Muscle layer of duodenum (tissue), 2 donors: Measurements from ENCODE around the gene NDUFA9.
A peak's percentile ranks its signal among the peaks of the same experiment; 100 is the strongest.

Source experiments
- H3K27ac ChIP-seq: one replicate; pipeline ENCODE4 v1.7.0; 2013; ENCODE audit warnings: mild to moderate bottlenecking, low read length
- H3K27me3 ChIP-seq: one replicate; pipeline ENCODE4 v1.7.0; 2013; ENCODE audit warnings: low read depth, mild to moderate bottlenecking, control low read depth, low read length
- H3K36me3 ChIP-seq, 2 donors: one replicate each; pipeline ENCODE4 v1.7.0; 2013; ENCODE audit warnings: low read length in 2 of 2, control low read depth in 1 of 2, mild to moderate bottlenecking in 1 of 2; ENCODE audit not compliant: insufficient read depth in 2 of 2, control insufficient read depth in 1 of 2
- H3K4me1 ChIP-seq, 2 donors: one replicate each; pipeline ENCODE4 v1.7.0; 2013; ENCODE audit warnings: low read length in 2 of 2, mild to moderate bottlenecking in 2 of 2, control low read depth in 1 of 2, moderate library complexity in 1 of 2; ENCODE audit not compliant: insufficient read depth in 2 of 2, control insufficient read depth in 1 of 2
- H3K4me3 ChIP-seq, 2 donors: one replicate each; pipeline ENCODE4 v1.7.0; 2013; ENCODE audit warnings: low read length in 2 of 2, low read depth in 1 of 2, mild to moderate bottlenecking in 1 of 2
- H3K9me3 ChIP-seq, 2 donors: one replicate each; pipeline ENCODE4 v1.7.0; 2013; ENCODE audit warnings: low read length in 2 of 2, control low read depth in 1 of 2, mild to moderate bottlenecking in 1 of 2; ENCODE audit not compliant: control insufficient read depth in 1 of 2
- donor health status: healthy.

The NDUFA9 gene

DNA sequence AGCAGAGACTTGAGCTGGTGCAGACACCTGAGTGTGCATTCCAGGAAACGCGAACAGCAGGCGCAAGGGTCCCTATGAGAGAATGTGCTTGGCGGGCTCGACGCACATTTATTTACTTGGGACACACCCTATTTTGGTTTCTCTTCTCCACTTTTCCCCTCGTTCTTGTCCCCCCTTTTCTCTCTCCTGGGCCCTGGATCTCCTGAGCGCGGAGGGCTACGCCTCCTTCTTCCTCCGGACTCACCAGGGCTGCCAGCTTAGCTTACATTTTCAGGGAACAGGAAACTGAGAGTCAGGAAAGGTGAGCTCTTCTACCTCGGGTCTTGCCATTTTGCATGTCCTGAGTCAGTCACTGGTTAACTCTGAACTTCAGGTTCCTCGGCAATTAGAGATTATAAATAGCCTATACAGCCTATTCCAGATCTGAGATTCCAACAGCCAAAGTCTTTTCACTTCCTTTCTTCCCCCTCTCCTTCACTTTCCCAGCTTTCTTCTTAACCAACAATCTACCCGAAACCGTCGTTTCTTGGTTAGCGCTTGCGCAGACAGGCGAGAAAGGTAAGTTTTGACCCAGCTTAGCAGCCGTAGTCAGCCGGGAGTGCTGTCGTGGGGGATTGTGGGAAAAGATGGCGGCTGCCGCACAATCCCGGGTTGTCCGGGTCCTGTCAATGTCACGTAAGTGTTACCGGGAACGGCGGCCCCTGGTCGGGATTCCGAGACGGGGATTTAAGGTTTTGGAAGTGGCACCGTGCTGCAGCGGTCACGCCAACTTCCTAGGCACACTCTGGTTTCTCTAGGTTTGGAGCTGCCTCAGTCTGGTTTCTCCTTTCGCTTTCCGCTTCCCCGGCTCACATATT lies at the start of gene NDUFA9, which contains the start of gene AKAP3:
Gene NDUFA9, plus strand, starts transcription at position 614 of the 857 bp plus-strand sequence. Its CDS starts 13 bp downstream, at position 627.
Gene AKAP3, minus strand, starts transcription at position 551 of the 857 bp plus-strand sequence. CDS start 10,855 bp downstream, outside the sequence.
- H3K4me3 ChIP-seq: peak within 1 kb of the TSS; percentile 83 to 91
- peak within 1 kb of the TSS; percentile 86 for H3K27ac ChIP-seq
- H3K4me1 ChIP-seq: peaks cover 8 to 28% of the 10 kb centered on the region in 2 donors
- no peaks in the 10 kb centered on the region for H3K27me3 ChIP-seq
- no peaks in the 10 kb centered on the region for H3K36me3 ChIP-seq
- H3K9me3 ChIP-seq: no peaks in the 10 kb centered on the region

DNA sequence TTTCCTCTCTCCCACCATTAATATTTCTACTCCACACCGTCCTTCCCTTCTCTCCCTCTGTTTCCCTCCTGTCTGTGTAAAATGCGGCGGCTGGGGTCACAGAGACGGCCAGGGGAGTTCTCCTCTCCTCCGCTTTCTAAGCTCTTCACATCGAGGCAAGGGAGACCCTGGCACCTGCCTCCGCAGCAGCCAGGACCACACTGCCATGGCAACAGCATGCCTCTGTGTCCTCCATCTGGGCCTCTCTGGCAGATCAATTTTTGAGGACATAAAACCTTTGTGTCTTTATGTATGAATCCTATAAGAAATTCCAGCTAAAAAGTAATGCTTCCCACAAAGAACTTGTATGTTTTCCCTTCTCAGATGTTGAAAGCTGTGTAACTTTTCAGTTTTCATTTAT lies 45.5 kb upstream of the NDUFA9 start:
- Histone ChIP-seq H3K27me3 (no peaks in the 10 kb centered on the region), H3K9me3 (no peaks in the 10 kb centered on the region), H3K4me3 (no peak overlapping the region), H3K4me1 (peaks cover 0 to 17% of the 10 kb centered on the region in 2 donors), H3K27ac (no peak overlapping the region), H3K36me3 (no peaks in the 10 kb centered on the region)

- H3K9me3 ChIP-seq: no peaks in the 10 kb centered on the region
- H3K4me1 ChIP-seq: peaks cover 0 to 17% of the 10 kb centered on the region in 2 donors
- no peak overlapping the region for H3K27ac ChIP-seq
- H3K27me3 ChIP-seq: no peaks in the 10 kb centered on the region
- no peak overlapping the region for H3K4me3 ChIP-seq
- no peaks in the 10 kb centered on the region for H3K36me3 ChIP-seq
Measured at GRCh38 chr12:4603946-4604345, 45.0 kb upstream of the NDUFA9 start.

DNA sequence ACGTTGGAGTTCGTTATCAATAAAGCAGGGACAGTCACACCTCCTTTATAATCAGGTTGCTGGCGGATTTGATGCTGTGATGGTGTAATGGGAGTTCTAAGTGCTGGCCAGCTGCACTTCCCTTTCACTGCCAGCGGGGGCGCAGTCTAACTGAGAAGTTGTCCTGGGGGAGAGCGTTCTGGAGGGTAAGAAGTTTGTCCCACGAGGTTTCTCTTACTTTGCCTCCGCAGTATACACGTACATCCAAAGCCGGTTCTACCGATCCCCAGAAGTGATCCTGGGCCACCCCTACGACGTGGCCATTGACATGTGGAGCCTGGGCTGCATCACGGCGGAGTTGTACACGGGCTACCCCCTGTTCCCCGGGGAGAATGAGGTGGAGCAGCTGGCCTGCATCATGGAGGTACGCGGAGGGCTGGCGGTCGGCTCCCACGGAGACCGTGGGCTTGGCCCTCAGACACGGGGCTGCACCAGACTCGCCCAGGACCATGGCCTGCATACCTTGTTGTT lies 44.2 kb upstream of the NDUFA9 start:
- peaks cover 0 to 17% of the 10 kb centered on the region in 2 donors for H3K4me1 ChIP-seq
- H3K27ac ChIP-seq: peak overlapping the region; percentile 62
- no peaks in the 10 kb centered on the region for H3K27me3 ChIP-seq
- H3K4me3 ChIP-seq: peak overlapping the region; percentile 90 to 92
- H3K9me3 ChIP-seq: no peaks in the 10 kb centered on the region
- peaks cover 0 to 3% of the 10 kb centered on the region in 2 donors for H3K36me3 ChIP-seq

- peaks cover 0 to 17% of the 10 kb centered on the region in 2 donors for H3K4me1 ChIP-seq
- H3K9me3 ChIP-seq: no peaks in the 10 kb centered on the region
- H3K27ac ChIP-seq: no peak overlapping the region
- no peak overlapping the region for H3K4me3 ChIP-seq
- H3K27me3 ChIP-seq: no peaks in the 10 kb centered on the region
- H3K36me3 ChIP-seq: peaks cover 17 to 21% of the 10 kb centered on the region in 2 donors
Measured at GRCh38 chr12:4607056-4607455, 41.9 kb upstream of the NDUFA9 start.

DNA sequence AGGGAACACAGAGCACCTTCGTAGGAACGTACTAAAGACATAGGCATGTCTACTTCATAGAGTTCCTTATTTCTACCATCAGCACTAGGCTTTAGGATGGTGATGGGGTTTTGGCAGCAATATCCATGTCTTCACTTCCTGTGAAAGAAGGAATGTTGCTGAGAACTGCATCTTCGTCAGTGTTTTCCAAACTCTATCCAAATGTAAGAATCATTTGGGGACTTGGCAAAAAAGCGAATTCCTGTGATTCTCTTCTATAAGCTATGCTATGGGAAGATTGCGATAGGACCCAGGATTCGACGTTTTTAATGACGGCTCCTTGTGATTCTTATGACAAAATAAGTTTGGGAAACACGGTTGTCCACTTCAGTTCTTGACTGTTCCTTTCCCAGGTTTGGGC lies 39.8 kb upstream of the NDUFA9 start:
- Histone ChIP-seq H3K4me1 (peaks cover 0 to 17% of the 10 kb centered on the region in 2 donors), H3K9me3 (no peaks in the 10 kb centered on the region), H3K4me3 (no peak overlapping the region), H3K27ac (no peak overlapping the region), H3K27me3 (no peaks in the 10 kb centered on the region), H3K36me3 (peaks cover 36 to 37% of the 10 kb centered on the region in 2 donors)

GRCh38 chr12:4610481-4610880 lies 38.4 kb upstream of the NDUFA9 start:
- Histone ChIP-seq H3K27ac (no peak overlapping the region), H3K36me3 (peaks cover 48 to 49% of the 10 kb centered on the region in 2 donors), H3K4me1 (peaks cover 0 to 16% of the 10 kb centered on the region in 2 donors), H3K9me3 (no peaks in the 10 kb centered on the region), H3K27me3 (no peaks in the 10 kb centered on the region), H3K4me3 (no peak overlapping the region)

- H3K27ac ChIP-seq: no peak overlapping the region
- no peaks in the 10 kb centered on the region for H3K27me3 ChIP-seq
- peaks cover 45 to 52% of the 10 kb centered on the region in 2 donors for H3K36me3 ChIP-seq
- H3K4me1 ChIP-seq: no peaks in the 10 kb centered on the region
- no peaks in the 10 kb centered on the region for H3K9me3 ChIP-seq
- H3K4me3 ChIP-seq: no peak overlapping the region
Measured at GRCh38 chr12:4615667-4616066, 33.2 kb upstream of the NDUFA9 start.

DNA sequence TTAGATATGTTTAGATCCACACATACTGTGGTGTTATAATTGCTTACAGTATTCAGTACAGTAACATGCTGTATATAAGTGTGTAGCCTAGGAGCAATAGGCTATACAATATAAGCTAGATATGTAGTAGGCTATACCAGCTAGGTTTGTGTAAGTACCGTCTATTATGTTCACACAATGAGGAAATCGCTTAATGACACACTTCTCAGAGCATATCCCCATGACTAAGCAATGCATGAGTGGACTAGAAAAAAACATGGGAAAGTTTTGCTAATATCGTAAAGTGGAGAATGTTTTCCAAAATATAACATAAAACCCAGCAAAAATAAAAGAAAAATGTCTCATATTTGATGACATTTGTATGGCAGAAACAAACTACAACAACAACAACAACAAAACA lies 27.4 kb upstream of the NDUFA9 start:
- Histone ChIP-seq H3K27me3 (no peaks in the 10 kb centered on the region), H3K4me3 (no peak overlapping the region), H3K27ac (no peak overlapping the region), H3K36me3 (no peaks in the 10 kb centered on the region), H3K9me3 (no peaks in the 10 kb centered on the region), H3K4me1 (no peaks in the 10 kb centered on the region)

DNA sequence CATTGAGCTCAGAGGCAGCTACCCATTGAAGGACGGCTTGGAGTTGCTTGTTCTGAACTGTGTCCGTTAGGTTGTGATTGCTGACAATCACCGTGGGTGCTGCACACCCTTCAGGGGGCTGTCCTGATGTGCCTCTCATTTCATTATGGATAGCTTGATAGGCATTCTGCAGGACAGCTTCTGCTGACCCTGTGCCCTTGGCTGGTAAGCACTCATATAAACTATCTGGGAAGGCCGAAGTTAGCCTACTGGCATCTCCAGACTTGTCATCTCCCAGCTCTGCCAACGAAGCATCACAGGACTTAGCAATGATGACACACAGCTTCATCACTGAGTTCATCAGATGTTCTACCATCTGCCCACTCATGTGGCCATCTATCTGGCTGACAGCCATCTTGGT lies 22.4 kb upstream of the NDUFA9 start:
- Histone ChIP-seq H3K9me3 (no peaks in the 10 kb centered on the region), H3K27me3 (no peaks in the 10 kb centered on the region), H3K27ac (no peak overlapping the region), H3K4me1 (no peaks in the 10 kb centered on the region), H3K4me3 (no peak overlapping the region), H3K36me3 (no peaks in the 10 kb centered on the region)

DNA sequence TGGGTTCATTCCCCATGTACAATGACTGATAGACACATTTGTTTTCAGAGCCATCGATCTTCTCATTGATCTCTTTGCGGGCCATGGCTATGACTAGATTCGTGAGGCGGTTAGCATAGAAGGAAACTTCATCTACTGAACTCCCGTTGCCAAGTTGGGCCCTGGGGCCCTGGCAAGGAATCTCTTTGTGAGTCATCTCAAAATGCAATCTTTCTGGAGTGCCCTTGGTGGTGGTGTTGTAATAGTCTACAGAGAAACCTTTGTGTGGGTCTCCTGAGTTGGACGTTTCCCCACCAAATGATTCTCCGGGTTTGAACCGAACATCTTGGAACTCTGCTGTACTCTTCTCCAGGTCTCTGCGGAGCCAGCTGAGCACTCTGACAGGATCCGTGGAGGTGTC lies 20.5 kb upstream of the NDUFA9 start:
- Histone ChIP-seq H3K9me3 (no peaks in the 10 kb centered on the region), H3K27me3 (no peaks in the 10 kb centered on the region), H3K4me3 (no peak overlapping the region), H3K36me3 (no peaks in the 10 kb centered on the region), H3K27ac (no peak overlapping the region), H3K4me1 (no peaks in the 10 kb centered on the region)
